Mesangial cell (primary cell): ENCODE data around the gene SLC34A3. TPM values are rescaled to one million over a fixed set of nuclear protein-coding genes. Genes with fewer than 3 reads are reported as not detected.

Experiments used
- total RNA-seq: library from RNA; depleted of rRNA; stranded (reverse); fragments of >200 nt; gene quantifications from 2 replicates; pipeline ENCODE4 v1.2.3, GENCODE V29; 2015

The SLC34A3 gene
- not detected in 2 replicates for total RNA-seq

DNA sequence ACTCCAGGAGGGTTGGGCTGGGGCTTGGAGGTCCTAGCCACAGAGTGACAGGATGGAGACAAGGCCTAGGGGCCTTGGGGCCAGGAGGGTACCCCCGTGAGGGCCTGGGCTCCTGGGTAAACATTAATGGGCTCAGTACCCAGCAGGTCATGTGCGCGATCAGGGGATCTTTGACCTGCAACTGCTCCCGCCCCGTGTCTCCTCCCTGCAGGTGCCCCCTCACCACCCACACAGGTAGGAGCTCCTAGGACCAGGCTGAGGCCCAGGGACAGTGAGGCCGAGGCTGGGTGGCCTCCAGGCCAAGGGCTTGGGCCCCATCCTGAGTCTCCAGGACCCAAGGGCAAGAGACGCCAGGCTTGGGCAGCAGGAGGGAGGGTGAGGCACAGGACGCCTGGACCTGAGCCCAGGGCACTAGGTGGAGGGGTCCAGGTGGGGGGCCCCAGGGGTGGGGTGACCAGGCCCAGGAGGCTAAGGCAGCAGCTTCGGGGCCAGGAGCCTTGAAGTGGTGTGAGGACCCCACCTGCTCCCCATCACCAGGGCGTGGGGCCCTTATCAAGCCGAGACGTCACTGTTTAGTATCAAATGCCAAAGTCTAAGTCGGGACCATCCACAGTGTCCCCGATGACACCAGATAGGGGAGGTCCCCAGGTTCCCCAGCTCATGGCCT, at the start of gene SLC34A3:
Gene SLC34A3, plus strand, starts transcription at position 197 of the 667 bp plus-strand sequence. CDS start 802 bp downstream, outside the sequence.

GRCh38 chr9:137188490-137189296, 42.0 kb upstream of the SLC34A3 start, which contains the start of the genes ANAPC2 and SSNA1:
Gene ANAPC2, minus strand, starts transcription at chr9:137188560. Its CDS starts 28 bp downstream, at chr9:137188532.
Gene SSNA1, plus strand, starts transcription at chr9:137188676. Its CDS starts 51 bp downstream, at chr9:137188727.

GRCh38 chr9:137200311-137201204, 30.1 kb upstream of the SLC34A3 start, which contains the start of gene TPRN:
Gene TPRN, minus strand, starts transcription at chr9:137200741. Its CDS starts 30 bp downstream, at chr9:137200711.

GRCh38 chr9:137205126-137206069, 25.3 kb upstream of the SLC34A3 start, which contains the start of the genes NDOR1 and TMEM203:
Gene NDOR1, plus strand, starts transcription at chr9:137205700. Its CDS starts 78 bp downstream, at chr9:137205778.
Gene TMEM203, minus strand, starts transcription at chr9:137205648. Its CDS starts 234 bp downstream, at chr9:137205414.

DNA sequence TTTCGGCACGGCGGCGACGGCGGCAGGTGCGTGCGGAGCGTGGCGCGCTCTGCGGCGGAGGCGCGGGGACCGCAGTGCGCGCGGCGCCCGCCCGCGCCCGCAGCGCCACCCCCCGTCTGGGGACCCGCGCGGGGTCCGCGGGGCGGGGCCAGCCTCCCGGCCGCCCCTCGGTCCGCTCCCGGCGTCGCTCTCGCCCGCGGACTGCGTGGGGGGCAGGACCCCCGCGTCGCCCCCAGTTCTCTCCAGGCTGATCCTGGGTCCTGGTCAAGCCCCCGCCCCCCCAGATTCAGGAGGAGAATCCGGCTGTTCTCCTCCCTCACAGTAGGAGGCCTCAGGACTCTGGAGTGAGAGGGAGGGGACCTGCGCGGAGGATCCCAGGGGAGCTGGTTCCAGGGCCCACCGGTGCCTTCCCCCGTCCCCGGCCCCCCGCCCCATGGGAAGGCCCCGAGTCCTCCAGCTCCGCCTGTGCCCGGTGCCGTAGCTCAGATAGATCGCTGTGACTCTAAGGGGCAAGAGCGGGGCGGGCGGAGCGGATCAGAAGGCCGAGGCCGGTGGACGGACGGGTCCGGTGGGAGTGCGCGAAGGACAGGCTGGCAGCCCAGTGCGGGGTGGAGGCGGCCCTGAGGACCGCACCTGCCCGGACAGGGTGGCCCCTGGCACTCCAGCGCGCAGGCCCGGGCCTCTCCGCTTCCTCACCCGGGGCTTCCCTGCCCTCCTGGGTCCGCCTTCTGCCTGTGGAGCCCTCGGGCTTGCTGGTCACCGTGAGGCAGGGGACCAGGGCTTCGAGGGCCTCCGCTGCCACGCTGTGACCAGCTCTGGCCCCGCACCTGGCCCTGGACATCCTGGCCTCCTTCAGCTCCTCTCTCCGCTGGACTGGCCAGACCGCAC, 8.3 kb upstream of the SLC34A3 start, which contains the start of gene RNF208:
Gene RNF208, minus strand, starts transcription at position 51 of the 888 bp plus-strand sequence. CDS start 1,028 bp downstream, outside the sequence.

DNA sequence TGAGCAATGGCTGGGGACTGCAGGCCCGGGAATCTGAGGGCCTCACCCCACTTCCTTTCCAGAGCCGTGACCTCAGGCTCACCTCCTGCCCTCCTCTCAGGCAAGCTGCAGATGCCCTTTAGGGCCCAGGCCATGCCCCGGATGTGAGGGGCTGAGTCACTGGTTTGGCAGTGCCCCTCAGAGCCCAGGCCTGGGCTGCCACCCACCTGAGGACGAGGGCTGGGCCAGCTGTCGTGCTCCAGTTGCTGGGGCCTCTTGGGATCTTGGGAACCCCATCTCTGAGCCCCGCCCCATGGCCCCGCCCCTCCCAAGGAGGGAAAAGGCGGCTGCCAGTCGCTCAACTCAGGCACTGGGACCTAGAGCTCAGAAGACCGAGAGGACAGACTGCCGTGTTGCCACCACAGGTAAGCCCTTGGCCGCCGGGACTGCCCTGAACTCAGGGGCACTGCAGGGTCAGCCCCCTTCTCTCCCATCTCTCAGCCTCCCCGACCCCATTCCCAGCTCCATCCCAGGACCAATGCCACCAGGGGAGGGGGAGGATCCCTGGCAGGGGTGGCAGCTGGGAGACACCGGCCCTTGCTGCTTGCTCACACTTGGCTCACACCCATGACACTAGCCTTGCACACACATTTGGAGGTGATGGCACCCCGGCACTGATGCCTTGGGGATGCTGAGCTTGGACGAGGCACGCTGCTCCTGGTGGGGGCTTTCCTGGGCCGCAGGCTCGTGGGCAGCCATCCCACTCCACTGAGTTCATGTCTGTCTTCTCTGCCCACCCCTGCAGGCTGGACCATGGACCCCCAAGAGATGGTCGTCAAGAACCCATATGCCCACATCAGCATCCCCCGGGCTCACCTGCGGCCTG, 5.6 kb upstream of the SLC34A3 start, which contains the start of gene CYSRT1:
Gene CYSRT1, plus strand, starts transcription at position 345 of the 865 bp plus-strand sequence. Its CDS starts 448 bp downstream, at position 793.

DNA sequence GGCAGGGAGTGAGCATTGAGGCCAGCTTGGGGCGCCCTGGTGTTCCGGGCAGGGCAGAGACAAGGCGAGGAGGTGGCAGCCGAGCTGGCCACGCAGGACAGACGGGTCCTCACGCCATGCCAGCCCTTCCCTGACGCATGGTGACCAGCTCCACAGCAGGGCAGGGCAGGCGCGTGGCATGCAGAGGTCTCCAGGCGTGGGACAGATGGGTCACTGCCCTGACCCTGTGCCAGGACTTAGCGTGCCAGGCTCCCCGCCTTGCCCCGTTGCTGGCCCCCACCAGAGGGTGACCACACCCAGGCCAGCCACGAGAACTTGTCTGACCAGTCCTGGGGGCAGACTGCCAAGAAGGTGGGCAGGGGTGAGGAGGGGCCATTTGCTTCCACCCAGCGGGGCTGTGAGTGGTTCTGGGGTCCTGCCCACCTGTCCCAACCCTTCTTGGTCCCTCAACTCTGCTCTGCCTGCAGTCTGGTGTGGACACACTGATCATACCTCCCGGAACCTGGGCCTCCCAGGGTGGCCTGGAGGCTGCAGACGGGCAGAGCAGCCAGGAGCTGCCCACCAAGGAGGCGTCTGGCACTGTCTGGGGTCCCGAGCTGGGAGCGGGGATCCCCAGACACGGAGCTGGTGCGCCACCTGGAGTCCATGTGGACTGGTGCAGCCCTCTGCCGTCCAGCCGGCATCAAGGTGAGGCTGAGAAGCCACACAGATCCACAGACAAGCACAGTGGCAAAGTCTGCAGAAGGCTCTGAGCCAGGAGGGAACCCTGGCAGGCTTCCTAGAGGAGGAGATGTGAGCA, 3.4 kb upstream of the SLC34A3 start, which contains the start of gene RNF224:
Gene RNF224, plus strand, starts transcription at position 449 of the 799 bp plus-strand sequence. CDS start 834 bp downstream, outside the sequence.

DNA sequence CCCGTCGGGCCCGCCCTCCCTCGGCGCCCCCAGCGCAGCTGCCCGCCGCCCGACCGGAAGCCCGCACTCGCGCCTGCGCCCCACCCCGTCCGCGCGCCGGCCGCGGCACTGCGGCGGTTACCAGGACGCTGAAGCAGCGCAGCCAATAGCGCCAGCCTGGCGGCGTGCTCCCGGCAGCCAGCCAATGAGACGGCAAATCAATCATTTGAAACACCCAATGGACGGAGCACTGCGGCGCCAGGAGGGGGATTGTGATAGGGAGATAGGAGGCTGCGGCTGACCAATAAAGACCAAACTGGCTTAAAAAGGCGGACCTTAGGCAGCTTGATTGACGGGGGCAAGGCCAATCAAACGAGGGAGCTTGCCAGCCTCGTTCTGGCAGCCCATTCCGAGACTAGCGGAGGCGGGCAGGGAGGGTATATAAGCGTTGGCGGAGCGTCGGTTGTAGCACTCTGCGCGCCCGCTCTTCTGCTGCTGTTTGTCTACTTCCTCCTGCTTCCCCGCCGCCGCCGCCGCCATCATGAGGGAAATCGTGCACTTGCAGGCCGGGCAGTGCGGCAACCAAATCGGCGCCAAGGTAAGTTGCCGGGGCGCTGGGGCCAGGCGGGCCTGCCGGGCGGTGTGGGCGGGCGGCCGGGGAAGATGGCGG, 10.3 kb downstream of the SLC34A3 start, which contains the start of gene TUBB4B:
Gene TUBB4B, plus strand, starts transcription at position 447 of the 649 bp plus-strand sequence. Its CDS starts 74 bp downstream, at position 521.

DNA sequence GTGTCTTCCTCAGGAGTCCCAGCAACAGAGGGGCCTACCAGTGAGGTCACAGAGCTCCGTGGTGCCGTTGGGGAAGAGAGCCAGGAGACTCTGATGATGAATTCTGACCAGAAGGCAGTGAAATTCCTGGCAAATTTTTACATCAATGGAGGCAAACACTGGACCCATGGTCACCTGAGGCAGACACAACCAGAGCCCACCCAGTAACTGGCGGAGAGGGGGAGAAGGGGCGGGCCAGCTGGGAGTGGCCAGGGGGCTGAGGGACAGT, 20.4 kb downstream of the SLC34A3 start, which contains the start of gene STPG3:
Gene STPG3, plus strand, starts transcription at position 93 of the 268 bp plus-strand sequence. Its CDS starts 1 bp downstream, at position 94.

GRCh38 chr9:137254624-137255447, 24.1 kb downstream of the SLC34A3 start, which contains the start of gene NELFB:
Gene NELFB, plus strand, starts transcription at chr9:137255327.

DNA sequence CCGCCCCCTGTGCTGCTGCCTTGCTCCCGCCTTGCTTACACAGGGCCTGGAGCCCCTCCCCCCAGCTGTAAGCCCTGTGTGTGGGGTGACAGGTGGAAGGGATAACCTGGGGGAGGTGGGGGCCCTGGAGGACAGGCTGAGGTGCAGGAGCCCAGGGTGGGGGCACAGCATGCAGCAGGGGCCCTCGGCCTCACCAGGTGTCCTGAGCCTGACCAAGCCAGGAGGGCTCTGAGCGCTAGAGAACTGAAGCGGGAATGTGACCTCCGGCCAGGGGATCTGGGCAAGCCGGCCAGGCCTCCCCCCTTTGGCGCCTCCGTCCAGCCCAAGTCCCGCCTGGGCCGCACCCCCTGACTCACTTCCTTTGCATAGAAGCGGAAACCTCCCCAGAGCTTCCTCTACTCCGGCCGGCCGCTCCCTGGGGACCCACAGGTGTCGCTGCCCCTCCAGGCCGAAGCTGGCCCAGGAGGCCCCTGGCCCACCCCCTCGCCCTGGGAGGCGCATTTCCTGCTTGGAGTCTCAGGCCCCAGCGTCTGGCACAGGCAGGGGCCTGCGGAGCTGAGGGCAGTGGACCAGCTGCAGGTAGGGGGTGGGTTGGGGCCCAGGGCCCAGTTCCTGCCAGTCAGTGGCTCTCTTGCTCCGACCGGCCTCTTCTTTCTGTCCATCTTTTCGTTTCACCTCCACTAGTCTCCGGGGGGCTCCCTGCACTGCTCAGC, 46.8 kb downstream of the SLC34A3 start, which contains the start of gene TOR4A:
Gene TOR4A, plus strand, starts transcription at position 398 of the 713 bp plus-strand sequence. CDS start 964 bp downstream, outside the sequence.

